Daoy (cell line): Measurements from ENCODE around the gene AFDN. TPM values are rescaled to one million over a fixed set of nuclear protein-coding genes. Genes with fewer than 3 reads are reported as not detected.

ENCODE experiments used
- DNase-seq: peaks from one replicate; pipeline ENCODE4 v3.0.0-alpha.2; 2015; ENCODE audit warnings: low read depth
- total RNA-seq: library from RNA; depleted of rRNA; stranded (reverse); fragments of >200 nt; shearing (Covaris generic); gene quantifications from 2 replicates; pipeline ENCODE4 v1.2.3, GENCODE V29; 2014

The AFDN gene
- total RNA-seq, 1 experiment from 2014 or later: 19.5 TPM

- no peak for DNase-seq
Observed at GRCh38 chr6:167811442-167812087, 15.1 kb upstream of the AFDN start.

GRCh38 chr6:167812088-167812487 lies 14.6 kb upstream of the AFDN start:
- no peak for DNase-seq

GRCh38 chr6:167815296-167815980 lies 11.3 kb upstream of the AFDN start:
- no peak for DNase-seq

GRCh38 chr6:167817016-167817415 lies 9.7 kb upstream of the AFDN start:
- no peak for DNase-seq

- DNase-seq: no peak
Observed at GRCh38 chr6:167817729-167818128, 9.0 kb upstream of the AFDN start.

- DNase-seq: no peak
Observed at GRCh38 chr6:167819576-167819975, 7.1 kb upstream of the AFDN start.

GRCh38 chr6:167820681-167821080 lies 6.0 kb upstream of the AFDN start:
- DNase-seq: no peak

- DNase-seq: no peak
Observed at GRCh38 chr6:167824591-167825331, 1.9 kb upstream of the AFDN start.

- DNase-seq: peak; percentile 32
Observed at GRCh38 chr6:167825332-167826229, 1.1 kb upstream of the AFDN start.

- peak; percentile 53 for DNase-seq
Observed at GRCh38 chr6:167826230-167826895, 348 bp upstream of the AFDN start.

- peak; percentile 25 for DNase-seq
Observed at GRCh38 chr6:167827583-167828324, 1.0 kb downstream of the AFDN start.

- DNase-seq: no peak
Observed at GRCh38 chr6:167828325-167828956, 1.7 kb downstream of the AFDN start.

GRCh38 chr6:167829513-167829912 lies 2.8 kb downstream of the AFDN start:
- DNase-seq: no peak

- DNase-seq: no peak
Observed at GRCh38 chr6:167831281-167831828, 4.6 kb downstream of the AFDN start.

GRCh38 chr6:167832497-167833395 lies 6.0 kb downstream of the AFDN start:
- DNase-seq: no peak

- no peak for DNase-seq
Observed at GRCh38 chr6:167833396-167833763, 6.7 kb downstream of the AFDN start.

GRCh38 chr6:167835260-167835659 lies 8.5 kb downstream of the AFDN start:
- no peak for DNase-seq

GRCh38 chr6:167836721-167837120 lies 10.0 kb downstream of the AFDN start:
- no peak for DNase-seq
